Spleen (tissue), 7 donors: Measurements from ENCODE around the gene RAB4A.

Experiments
- POLR2A ChIP-seq, 3 donors: fragments of 450-650 bp; IDR thresholded peaks; one replicate each; pipeline ENCODE4 v1.5.1; 2017; ENCODE audit warnings: antibody characterized with exemption in 3 of 3, mild to moderate bottlenecking in 1 of 3
- POLR2AphosphoS5 ChIP-seq, 3 donors: sonication (generic); formaldehyde crosslinking; IDR thresholded peaks; one replicate each; pipeline ENCODE4 v1.5.1; 2017; ENCODE audit warnings: antibody characterized with exemption in 3 of 3
- TF ChIP-seq, protein P1 (sequence below), 11 experiments: fragments of 200-600 bp in 7 of 11; fragments of 450-650 bp in 4 of 11; sonication (generic) in 4 of 11; IDR thresholded peaks in 8 of 11; conservative IDR thresholded peaks in 3 of 11; 1 replicate in 7 of 11; 2 replicates in 4 of 11; pipeline versions ENCODE4 v1.4.0 to v1.8.0; 2016 to 2021; ENCODE audit warnings: antibody characterized with exemption in 11 of 11, inconsistent platforms in 4 of 11, mild to moderate bottlenecking in 1 of 11
- donor health status: DM: no; HTN: no; CAD: no; lungs with moderate emphysema.
- donor health status: DM: no; HTN: no; CAD: no.
- donor health status: DM: no; HTN: no; CAD: no.

GRCh38 chr1:229342656-229343569, 72.0 kb downstream of the RAB4A start, which contains the start of gene CCSAP:
- TF ChIP-seq, protein P1, sequence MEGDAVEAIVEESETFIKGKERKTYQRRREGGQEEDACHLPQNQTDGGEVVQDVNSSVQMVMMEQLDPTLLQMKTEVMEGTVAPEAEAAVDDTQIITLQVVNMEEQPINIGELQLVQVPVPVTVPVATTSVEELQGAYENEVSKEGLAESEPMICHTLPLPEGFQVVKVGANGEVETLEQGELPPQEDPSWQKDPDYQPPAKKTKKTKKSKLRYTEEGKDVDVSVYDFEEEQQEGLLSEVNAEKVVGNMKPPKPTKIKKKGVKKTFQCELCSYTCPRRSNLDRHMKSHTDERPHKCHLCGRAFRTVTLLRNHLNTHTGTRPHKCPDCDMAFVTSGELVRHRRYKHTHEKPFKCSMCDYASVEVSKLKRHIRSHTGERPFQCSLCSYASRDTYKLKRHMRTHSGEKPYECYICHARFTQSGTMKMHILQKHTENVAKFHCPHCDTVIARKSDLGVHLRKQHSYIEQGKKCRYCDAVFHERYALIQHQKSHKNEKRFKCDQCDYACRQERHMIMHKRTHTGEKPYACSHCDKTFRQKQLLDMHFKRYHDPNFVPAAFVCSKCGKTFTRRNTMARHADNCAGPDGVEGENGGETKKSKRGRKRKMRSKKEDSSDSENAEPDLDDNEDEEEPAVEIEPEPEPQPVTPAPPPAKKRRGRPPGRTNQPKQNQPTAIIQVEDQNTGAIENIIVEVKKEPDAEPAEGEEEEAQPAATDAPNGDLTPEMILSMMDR (IDR thresholded peaks at IDR 0.05 in 8 of 11, conservative IDR thresholded peaks at IDR 0.05 in 3 of 11): no peak
- TF ChIP-seq POLR2AphosphoS5 (IDR thresholded peaks at IDR 0.05): peak; percentile 79 to 87 (median 82)
- peak in 1 of 3 donors; percentile 30 for TF ChIP-seq POLR2A (IDR thresholded peaks at IDR 0.05)
